Activated naive CD4-positive, alpha-beta T cell treated with anti-CD3 and anti-CD28 coated beads, Interleukin-2, amount 50 U/mL, for 72 hours (primary cell): Measurements from ENCODE around the gene SH3D21. TPM values are rescaled to one million over a fixed set of nuclear protein-coding genes. Genes with fewer than 3 reads are reported as not detected.

Experiments
- ATAC-seq, 2 donors: fragments of 150-1000 bp; cut with Tn5 transposase; 2 replicates each; pipeline ENCODE4 v1.10.0; 2021; ENCODE audit warnings: mild to moderate bottlenecking in 2 of 2, moderate library complexity in 2 of 2
- DNase-seq, 2 donors: peaks; one replicate each; pipeline ENCODE4 v3.0.0; 2021 to 2022; ENCODE audit warnings: low spot score in 2 of 2
- H3K27ac Mint-ChIP-seq, 2 donors: one replicate each; pipeline ENCODE4 v1.8.0; 2022; ENCODE audit warnings: mild to moderate bottlenecking in 2 of 2, mixed read lengths in 2 of 2
- H3K36me3 Mint-ChIP-seq, 2 donors: one replicate each; pipeline ENCODE4 v1.8.0; 2022; ENCODE audit warnings: mixed read lengths in 2 of 2
- H3K9me3 Mint-ChIP-seq, 2 donors: one replicate each; pipeline ENCODE4 v1.8.0; 2022; ENCODE audit warnings: mixed read lengths in 2 of 2
- total RNA-seq, 2 donors: library from RNA; stranded (reverse); gene quantifications; one replicate each; pipeline ENCODE4 v1.2.3, GENCODE V29; 2022

The SH3D21 gene
- total RNA-seq, 2 donors from 2014 or later, result 4.4 to 47.1 TPM

DNA sequence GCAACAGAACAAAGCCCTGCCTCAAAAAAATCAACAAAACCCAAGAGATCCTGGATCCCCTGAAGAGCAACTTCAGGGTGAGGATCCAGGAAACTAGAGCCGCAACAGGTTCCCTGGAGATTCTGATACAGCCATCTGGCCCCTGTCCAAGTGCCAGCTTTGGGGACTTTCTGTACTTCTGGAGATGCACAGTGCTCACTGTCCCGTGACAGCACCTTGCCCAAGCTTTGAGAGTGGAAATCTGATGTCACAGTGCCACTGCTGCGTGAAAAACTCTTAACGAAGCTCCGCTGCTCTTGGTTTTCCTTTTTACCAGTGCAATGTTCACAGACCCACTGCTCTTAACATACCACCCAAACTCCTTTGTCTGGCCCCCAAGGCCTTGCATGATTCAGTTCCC is 53.2 kb downstream of the SH3D21 start:
- no peaks in the 10 kb centered on the region for H3K9me3 Mint-ChIP-seq
- H3K27ac Mint-ChIP-seq, result peak overlapping the region; percentile 34 to 86
- DNase-seq (no peak), ATAC-seq (no peak)
- peaks cover 1 to 20% of the 10 kb centered on the region in 2 donors for H3K36me3 Mint-ChIP-seq

DNA sequence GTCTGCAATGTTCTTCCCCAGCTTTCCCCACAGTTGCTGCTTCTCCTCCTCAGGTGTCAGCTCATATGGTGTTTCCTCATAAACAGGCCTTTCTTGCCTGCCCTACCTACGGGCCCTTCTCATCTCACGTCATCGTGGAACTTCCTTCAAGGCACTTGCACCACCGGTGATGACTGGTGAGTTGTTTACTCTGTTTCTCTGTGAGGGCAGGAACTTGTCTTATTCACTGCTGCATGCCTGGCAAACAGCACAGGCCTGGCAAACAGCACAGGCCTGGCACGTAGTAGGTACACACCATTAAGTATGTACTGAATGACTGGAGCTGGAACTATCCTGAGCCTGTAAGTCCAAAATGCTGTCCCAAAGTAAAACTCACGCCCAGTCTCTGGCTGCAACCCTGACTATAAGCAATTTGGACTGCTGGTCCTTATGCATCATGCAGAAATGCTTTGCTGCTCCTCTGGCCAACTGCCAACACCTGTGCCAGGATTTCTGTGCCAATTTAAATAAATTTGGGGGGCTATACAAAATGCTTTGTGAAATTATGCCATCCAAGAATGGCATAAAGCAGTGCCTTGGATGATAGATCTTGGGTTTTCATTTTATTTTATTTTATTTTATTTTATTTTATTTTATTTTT is 53.9 kb downstream of the SH3D21 start:
- DNase-seq (no peak), ATAC-seq (peak; percentile 63 to 75)
- Mint-ChIP-seq H3K9me3 (no peaks in the 10 kb centered on the region), H3K27ac (peak overlapping the region; percentile 34 to 86), H3K36me3 (peaks cover 0 to 20% of the 10 kb centered on the region in 2 donors)

DNA sequence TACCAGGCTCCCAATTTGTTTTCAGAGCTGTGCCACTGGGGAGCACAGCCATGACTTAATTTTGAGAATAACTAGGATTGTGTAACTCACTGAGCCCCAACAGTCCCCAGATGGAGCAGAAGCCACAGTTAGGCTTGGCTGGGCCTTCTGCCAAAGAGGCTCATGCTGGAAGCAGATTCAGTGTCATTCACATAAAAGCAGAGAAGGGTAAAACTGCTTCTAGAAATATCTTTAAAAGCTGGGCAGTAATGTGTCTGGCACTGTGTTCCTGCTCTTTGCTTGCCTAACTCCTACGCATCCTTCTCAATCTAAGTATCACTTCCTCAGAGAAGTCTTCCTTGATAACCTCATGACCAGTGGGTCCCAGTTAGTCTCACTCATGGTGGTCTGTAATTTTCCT is 59.2 kb downstream of the SH3D21 start:
- no peak for DNase-seq
- Mint-ChIP-seq H3K9me3 (no peaks in the 10 kb centered on the region), H3K36me3 (peaks cover 0 to 6% of the 10 kb centered on the region in 2 donors), H3K27ac (peak overlapping the region; percentile 89 to 94)
- ATAC-seq, result no peak

DNA sequence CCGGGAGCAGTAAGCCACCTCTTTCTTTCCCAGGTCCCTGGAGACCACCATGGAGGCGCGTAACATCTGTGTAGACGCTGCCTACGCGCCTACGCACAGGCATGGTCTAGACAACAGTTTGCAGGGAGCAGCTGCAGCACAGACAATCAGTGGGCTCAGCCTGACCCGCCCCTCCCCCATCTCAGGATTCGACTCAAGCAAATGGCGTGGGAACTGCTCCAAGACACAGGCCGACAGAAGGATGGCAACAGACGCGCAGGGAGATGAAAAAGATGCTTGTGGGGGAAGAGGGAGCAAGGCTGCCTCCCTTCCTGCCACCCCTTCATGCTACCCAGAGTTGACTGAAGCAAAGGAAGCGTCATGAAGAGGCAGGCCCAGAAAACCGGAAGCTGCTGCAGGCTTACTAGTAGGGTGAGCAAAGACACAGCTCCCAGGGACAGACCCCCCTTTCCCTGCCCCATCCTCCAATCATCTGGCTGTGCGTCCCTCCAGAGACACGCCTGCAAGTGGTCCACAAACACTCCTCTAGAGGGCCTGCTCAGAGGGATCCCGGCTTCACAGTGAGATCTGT is 60.0 kb downstream of the SH3D21 start:
- H3K27ac Mint-ChIP-seq, result peak overlapping the region; percentile 89 to 94
- H3K9me3 Mint-ChIP-seq, result no peaks in the 10 kb centered on the region
- peaks cover 0 to 6% of the 10 kb centered on the region in 2 donors for H3K36me3 Mint-ChIP-seq
- ATAC-seq (peak; percentile 68 to 75), DNase-seq (peak; percentile 38 to 60)

DNA sequence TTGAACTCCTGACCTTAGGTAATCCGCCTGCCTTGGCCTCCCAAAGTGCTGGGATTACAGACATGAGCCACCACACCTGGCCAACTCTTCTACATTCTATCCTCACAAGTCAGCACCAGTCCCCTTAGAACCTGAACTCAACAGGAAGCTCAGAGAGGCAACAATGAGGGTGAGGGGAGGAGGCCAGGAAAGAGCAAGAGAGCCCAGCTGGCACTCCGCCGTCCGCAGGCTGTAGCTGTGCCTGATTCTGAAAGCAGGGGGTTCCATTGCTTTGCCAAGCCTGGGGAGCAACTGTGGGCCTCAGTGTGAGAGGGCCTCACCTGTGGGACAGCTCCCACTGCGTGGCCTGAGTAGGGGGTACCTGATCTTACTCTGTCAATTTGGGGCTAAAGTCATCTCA is 60.9 kb downstream of the SH3D21 start:
- Mint-ChIP-seq H3K9me3 (no peaks in the 10 kb centered on the region), H3K27ac (peak overlapping the region; percentile 84 to 89), H3K36me3 (peaks cover 0 to 6% of the 10 kb centered on the region in 2 donors)
- ATAC-seq (no peak), DNase-seq (no peak)

DNA sequence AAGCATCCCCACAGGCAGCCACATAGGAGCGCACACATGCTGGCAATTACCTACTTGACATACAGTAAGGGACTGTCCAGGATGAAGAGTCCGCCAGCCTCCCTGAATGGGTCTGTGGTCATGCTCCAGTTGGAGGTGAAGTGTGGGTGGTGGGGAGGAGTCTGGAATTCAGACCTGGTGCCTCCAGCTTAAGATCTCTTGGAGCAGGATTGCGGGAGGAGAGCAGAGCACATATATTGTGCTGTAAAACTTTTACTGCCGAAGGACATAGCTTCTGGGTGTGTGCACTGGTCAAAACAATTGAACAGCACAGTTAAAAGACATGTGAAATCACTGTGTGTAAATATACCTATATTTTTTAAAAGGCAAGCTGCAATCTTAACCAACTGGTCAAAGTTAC is 61.6 kb downstream of the SH3D21 start:
- no peak for ATAC-seq
- no peak for DNase-seq
- H3K9me3 Mint-ChIP-seq, result no peaks in the 10 kb centered on the region
- H3K27ac Mint-ChIP-seq, result peak overlapping the region in 1 of 2 donors; percentile 89
- peaks cover 0 to 6% of the 10 kb centered on the region in 2 donors for H3K36me3 Mint-ChIP-seq

DNA sequence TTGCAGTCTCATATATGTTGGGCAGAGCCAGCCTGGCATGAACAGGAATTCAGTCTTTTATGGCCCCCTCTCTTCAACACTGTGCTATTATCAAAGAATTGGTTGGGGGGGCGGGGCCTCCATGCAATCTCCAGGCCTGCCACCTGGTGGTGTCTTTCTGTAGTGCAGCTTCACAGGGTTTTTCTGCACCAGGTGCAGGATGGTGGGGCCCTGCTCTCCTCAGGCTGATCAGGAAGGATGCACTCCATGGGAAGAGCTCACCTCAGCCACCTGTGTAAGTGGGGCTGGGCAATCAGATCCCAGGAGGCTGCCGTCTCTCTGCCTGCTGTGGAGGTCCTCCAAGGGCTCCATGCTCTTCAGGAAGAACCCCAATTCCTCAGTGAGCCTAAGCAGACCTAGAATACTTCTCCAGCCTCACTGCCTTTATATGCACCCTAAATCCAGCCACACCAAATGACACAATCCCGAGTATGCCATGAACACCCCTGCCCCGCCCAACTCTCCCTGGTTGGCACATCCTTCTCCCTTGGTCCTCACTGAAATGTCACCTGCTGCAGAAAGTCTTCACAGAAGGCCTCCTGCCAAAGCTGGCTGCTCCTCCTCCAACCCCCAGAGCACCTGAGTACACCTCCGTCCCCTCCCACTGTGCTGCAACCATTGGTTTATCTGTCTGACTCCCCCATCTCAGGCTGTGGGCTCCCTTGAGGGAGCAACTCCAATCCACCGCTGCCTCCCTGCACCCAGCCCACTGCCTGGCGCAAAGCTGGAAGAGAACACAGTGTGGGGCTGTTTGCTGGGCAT is 63.1 kb downstream of the SH3D21 start:
- no peaks in the 10 kb centered on the region for H3K9me3 Mint-ChIP-seq
- DNase-seq, result peak; percentile 73 to 92
- H3K27ac Mint-ChIP-seq, result peak overlapping the region in 1 of 2 donors; percentile 5
- peaks cover 0 to 6% of the 10 kb centered on the region in 2 donors for H3K36me3 Mint-ChIP-seq
- peak; percentile 29 to 51 for ATAC-seq

Other genes with a start within 250 kb of the SH3D21 start
- gene TEKT2, start 222.3 kb upstream of the SH3D21 start, total RNA-seq, result under 1 TPM in 1 of 2 donors, not detected in 1; 0.27 TPM
- 10 to 100 TPM; 19.5 to 48.3 TPM for gene ADPRS, start 217.5 kb upstream of the SH3D21 start, total RNA-seq
- gene COL8A2, start 181.1 kb upstream of the SH3D21 start, total RNA-seq, result under 1 TPM; 0.11 to 0.23 TPM
- 10 to 100 TPM; 43.7 to 55.3 TPM for gene TRAPPC3, start 156.9 kb upstream of the SH3D21 start, total RNA-seq
- gene MAP7D1, start 150.2 kb upstream of the SH3D21 start, total RNA-seq, result 100 to 1,000 TPM; 112 to 169 TPM
- gene THRAP3, start 81.9 kb upstream of the SH3D21 start, total RNA-seq, result 100 to 1,000 TPM in 1 of 2 donors, 10 to 100 TPM in 1; 96.2 to 153 TPM
- 1 to 10 TPM; 2.0 to 4.2 TPM for gene EVA1B, start 17.3 kb downstream of the SH3D21 start, total RNA-seq
- gene STK40, start 79.6 kb downstream of the SH3D21 start, total RNA-seq, result 10 to 100 TPM; 25.9 to 42.0 TPM
- 10 to 100 TPM; 34.3 to 34.6 TPM for gene LSM10, start 91.5 kb downstream of the SH3D21 start, total RNA-seq
- gene OSCP1, start 144.1 kb downstream of the SH3D21 start, total RNA-seq, result 1 to 10 TPM; 1.6 to 4.8 TPM
- 100 to 1,000 TPM; 113 to 117 TPM for gene MRPS15, start 158.0 kb downstream of the SH3D21 start, total RNA-seq
- 1 to 10 TPM in 1 of 2 donors, under 1 TPM in 1; 0.61 to 1.5 TPM for gene CSF3R, start 176.5 kb downstream of the SH3D21 start, total RNA-seq